Activated effector memory CD4-positive, alpha-beta T cell treated with Interleukin-2 at 50 U/mL for 16 hours (primary cell): Measurements from ENCODE around the gene TRPV2.
"Not testable (repeated sequence)": the region's sequence is repeated elsewhere in the genome, so short reads cannot be mapped to it uniquely, and the experiment has no call there.

ENCODE experiments used
- DNase-seq: peaks from one replicate; pipeline ENCODE4 v3.0.0-alpha.2; 2020

TRPV2 gene, protein sequence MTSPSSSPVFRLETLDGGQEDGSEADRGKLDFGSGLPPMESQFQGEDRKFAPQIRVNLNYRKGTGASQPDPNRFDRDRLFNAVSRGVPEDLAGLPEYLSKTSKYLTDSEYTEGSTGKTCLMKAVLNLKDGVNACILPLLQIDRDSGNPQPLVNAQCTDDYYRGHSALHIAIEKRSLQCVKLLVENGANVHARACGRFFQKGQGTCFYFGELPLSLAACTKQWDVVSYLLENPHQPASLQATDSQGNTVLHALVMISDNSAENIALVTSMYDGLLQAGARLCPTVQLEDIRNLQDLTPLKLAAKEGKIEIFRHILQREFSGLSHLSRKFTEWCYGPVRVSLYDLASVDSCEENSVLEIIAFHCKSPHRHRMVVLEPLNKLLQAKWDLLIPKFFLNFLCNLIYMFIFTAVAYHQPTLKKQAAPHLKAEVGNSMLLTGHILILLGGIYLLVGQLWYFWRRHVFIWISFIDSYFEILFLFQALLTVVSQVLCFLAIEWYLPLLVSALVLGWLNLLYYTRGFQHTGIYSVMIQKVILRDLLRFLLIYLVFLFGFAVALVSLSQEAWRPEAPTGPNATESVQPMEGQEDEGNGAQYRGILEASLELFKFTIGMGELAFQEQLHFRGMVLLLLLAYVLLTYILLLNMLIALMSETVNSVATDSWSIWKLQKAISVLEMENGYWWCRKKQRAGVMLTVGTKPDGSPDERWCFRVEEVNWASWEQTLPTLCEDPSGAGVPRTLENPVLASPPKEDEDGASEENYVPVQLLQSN

DNA sequence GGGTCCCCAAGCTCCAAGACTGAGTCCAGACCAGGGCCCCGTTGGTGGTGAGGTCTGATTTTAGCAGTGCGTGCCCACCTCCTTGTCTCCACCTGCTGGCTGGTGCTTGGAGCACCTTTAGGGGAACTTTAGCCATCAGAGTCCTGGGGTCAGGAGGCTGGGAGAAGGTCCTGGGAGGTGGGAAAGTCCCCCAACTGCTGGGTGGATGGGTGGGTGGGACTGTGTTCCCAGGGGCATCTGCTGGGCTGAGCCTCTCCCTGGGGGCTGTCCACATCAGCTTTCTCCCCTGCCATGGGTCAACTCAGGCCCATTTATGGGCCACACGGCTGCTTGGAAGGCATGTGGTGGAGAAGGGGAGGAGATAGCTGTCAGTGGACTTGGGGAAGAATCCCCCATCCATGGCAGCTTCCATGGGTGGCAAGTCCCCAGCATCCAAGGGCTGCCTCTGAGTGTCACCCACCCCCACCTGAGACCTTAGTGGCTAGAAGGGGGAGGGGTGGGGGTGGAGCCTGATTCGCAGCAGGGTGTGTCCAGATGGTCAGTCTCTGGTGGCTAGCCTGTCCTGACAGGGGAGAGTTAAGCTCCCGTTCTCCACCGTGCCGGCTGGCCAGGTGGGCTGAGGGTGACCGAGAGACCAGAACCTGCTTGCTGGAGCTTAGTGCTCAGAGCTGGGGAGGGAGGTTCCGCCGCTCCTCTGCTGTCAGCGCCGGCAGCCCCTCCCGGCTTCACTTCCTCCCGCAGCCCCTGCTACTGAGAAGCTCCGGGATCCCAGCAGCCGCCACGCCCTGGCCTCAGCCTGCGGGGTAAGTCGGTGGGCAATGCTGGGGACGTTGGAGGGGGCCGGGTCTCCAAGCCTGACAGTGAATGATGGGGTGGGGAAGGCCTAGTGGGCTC, at the start of gene TRPV2:
Gene TRPV2 (plus strand): TSS at position 541 of the 894 bp plus-strand sequence. CDS start 2,098 bp downstream, outside the sequence.
- peak; percentile 39 for DNase-seq

DNA sequence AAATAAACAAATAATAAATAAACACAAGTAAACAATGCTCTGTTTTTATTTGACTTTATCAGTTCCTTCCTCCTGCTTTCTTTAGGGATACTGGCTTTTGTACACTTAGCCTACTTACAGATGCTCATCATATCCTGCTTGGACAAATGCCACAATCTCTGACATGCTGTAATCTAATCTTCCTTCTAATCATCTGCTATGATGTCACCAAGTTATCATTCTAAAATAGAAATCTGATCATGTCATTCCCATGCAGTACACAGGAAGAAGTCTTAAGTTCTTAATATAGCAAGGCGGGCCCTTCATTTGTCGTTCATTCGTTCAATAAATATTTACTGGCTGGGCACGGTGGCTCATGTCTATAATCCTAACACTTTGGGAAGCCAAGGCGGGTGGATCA, 43.6 kb upstream of the TRPV2 start:
- no peak for DNase-seq

DNA sequence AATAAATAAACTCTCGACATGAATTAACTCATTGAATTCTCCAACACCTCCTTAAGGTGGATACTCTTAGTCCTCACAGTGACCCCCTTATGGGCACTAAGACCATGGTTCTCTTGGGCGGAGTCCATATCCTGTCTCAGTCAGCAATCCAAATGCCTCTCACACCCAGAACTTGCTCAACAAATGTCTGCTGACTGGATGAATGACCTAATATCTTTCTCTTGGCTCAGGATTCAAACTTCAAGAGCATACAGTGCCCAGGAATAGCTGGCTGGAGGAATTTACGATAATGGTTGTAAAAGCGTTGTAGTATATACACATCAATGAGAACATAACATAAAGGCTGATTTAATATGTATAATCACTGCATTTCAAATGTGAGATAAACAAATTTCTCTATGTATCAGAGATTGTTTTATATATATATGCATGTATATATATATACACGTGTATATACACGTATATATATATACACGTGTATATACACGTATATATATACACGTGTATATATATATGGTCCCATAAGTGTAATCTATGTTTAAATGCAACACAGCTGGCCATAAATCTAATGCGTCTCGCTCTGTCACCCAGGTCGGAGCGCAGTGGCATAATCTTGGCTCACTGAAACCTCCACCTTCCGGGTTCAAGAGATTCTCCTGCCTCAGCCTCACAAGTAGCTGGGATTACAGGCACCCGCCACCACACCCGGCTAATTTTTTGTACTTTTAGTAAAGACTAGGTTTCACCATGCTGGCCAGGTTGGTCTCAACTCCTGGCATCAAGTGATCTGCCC, 41.0 kb upstream of the TRPV2 start:
- no peak for DNase-seq

DNA sequence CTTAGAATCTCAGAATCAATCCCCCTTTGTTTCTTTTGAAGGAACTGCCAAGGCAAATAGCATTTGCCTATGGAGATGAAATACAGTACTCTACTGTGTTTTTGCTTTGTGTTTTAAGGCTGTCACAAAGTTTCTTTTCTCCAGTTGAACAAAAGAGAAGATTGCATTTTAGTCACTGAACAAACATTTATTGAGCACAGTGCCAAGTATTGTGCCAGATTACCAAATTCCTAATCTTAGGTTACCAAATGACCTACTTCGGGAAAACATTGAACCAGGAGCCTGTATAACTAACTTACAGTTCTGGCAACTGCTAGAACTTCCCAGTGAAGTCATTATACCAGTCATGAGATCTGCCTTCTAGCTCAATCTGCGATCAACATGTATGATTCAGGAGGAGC, 37.4 kb upstream of the TRPV2 start:
- DNase-seq = no peak

DNA sequence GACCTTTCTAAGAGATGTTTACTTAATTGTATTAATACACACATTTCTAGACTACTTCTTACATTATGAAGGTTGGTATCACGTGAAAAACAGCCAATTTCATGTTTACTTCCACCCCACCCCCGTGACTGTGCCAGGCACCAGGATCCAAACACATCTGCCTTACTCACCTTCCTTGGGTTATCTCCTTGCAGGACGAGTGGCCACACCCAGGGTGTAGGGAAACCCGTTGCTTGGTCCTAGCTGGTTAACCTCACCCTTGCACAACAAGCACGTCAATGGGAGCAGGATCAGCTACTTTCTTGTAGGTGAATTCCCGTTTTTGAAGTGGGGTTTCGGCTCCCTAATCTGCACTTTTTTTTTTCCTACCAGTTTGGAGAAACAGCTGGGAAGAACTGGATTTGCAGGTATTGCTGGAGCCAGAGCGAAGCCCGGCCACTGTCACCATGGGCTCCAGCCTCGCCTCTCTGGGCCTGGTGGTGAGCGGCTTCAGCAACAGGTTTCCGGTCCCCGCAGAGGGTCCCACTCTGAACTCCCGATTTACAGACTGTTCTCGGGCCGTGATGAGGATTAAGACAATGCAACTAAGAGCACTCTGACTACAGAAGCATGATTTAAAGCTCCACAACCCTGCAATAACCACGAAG, 36.6 kb upstream of the TRPV2 start:
- no peak for DNase-seq

DNA sequence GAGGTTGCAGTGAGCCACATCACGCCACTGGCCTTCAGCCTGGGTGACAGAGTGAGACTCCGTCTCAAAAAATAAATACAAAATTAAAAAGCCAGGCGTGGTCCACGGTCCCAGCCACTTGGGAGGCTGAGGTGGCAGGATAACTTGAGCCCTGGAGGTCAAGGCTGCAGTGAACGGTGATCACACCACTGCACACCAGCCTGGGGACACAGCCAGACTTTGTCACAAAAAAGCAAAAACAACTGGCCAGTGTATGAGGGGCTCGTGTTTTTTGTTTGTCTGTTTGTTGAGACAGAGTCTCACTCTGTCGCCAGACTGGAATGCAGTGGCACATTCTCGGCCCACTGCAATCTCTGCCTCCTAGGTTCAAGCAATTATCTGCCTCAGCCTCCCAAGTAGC, 35.7 kb upstream of the TRPV2 start:
- no peak for DNase-seq

DNA sequence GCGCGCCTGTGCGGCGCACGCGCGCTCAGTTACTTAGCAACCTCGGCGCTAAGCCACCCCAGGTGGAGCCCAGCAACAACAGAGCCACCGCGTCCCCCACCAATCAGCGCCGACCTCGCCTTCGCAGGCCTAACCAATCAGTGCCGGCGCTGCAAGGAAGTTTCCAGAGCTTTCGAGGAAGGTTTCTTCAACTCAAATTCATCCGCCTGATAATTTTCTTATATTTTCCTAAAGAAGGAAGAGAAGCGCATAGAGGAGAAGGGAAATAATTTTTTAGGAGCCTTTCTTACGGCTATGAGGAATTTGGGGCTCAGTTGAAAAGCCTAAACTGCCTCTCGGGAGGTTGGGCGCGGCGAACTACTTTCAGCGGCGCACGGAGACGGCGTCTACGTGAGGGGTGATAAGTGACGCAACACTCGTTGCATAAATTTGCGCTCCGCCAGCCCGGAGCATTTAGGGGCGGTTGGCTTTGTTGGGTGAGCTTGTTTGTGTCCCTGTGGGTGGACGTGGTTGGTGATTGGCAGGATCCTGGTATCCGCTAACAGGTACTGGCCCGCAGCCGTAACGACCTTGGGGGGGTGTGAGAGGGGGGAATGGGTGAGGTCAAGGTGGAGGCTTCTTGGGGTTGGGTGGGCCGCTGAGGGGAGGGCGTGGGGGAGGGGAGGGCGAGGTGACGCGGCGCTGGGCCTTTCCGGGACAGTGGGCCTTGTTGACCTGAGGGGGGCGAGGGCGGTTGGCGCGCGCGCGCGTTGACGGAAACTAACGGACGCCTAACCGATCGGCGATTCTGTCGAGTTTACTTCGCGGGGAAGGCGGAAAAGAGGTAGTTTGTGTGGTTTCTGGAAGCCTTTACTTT, 34.5 kb upstream of the TRPV2 start, which contains the start of gene UBB:
Gene UBB (plus strand): TSS at position 452 of the 856 bp plus-strand sequence. CDS start 817 bp downstream, outside the sequence.
- DNase-seq = peak; percentile 92

DNA sequence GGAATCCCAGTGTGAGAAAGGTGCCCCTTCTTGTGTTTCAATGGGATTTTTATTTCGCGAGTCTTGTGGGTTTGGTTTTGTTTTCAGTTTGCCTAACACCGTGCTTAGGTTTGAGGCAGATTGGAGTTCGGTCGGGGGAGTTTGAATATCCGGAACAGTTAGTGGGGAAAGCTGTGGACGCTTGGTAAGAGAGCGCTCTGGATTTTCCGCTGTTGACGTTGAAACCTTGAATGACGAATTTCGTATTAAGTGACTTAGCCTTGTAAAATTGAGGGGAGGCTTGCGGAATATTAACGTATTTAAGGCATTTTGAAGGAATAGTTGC, 33.9 kb upstream of the TRPV2 start:
- no peak for DNase-seq

DNA sequence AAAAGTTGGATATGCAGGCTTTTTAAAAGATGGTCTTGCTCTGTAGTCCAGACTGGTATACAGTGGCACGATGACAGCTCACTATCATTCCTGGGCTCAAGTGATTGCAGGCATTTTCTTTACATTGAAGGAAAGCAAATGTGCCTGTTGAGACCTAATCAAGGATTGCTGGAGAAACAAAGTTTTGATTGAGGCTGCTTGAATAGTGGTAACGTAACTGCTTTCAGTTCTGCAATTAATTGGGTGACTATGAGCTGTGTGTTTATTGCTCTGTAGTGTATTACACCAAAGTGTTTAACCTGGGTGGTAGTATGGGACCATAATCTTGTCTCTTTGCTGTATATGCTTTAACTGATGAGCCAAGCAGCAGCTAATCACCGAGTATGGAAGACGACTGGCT, 32.2 kb upstream of the TRPV2 start:
- no peak for DNase-seq

DNA sequence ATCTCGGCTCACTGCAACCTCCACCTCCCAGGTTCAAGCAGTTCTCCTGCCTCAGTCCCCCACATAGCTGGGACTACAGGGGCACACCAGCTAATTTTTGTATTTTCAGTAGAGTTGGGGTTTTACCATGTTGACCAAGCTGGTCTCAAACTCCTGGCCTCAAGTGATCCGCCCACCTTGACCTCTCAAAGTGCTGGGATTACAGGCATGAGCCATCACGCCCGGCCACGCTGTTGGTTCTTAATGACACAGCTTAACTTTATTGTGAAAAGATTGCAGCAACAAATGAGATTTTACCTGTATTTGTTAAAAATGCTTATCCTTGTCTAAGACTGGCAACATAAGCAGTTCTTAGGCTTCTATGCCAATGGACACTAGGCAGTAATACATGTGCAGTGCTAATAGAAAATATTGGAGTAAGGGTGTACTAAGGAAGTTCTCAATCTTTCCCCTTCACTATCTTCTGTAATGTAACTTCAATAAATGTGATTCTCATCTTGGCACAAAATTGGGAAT, 31.5 kb upstream of the TRPV2 start:
- DNase-seq = no peak

DNA sequence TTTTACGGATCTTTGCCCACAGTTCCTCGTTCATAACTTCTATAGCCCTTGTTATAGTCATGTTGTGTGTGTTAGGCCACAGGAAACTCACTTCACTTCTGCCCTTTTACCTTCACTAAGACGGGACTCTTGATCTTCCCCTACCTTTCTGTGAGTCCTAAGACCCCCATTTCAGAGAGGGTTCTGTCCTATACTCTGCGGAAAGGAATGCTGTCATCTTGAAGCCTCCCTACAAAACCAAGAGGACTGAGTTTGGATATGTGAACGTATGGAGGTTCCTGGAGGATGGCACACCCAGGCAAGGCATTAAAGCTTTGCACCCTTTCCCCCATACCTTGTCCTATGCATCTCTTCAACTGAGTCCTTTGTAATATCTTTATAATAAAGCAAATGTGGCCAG, 30.8 kb upstream of the TRPV2 start:
- DNase-seq = no peak

DNA sequence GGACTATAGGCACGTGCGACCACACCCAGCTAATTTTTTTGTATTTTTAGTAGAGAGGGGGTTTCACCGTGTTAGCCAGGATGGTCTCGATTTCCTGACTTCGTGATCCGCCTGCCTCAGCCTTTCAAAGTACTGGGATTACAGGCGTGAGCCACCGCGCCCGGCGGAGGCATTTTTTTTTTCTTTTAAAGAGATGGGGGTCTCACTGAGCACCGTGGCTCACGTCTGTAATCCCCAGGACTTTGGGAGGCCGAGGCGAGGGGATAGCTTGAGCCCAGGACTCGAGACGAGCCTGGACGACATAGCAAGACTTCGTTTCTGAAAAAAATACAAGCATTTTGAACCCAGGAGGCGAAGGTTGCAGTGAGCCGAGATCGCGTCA, 29.3 kb upstream of the TRPV2 start:
- not testable (repeated sequence) for DNase-seq

DNA sequence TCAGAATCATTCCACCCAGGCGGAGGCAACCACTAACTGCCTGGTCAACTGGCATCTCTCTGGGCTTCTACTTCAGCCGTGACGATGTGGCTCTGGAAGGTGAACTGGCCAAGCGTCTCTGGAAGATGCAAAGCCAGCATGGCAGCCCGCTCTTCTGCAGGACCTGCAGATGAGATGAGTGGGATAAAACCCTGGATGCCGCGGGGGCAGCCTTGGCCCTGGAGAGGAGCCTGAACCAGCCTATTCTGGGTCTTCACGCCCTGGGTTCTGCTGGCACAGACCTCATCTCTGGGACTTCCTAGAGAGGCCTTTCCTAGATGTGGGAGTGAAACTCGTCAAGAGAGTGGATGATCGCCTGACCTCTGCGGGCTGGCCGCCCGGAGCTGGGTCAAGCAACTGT, 23.9 kb upstream of the TRPV2 start:
- no peak for DNase-seq

DNA sequence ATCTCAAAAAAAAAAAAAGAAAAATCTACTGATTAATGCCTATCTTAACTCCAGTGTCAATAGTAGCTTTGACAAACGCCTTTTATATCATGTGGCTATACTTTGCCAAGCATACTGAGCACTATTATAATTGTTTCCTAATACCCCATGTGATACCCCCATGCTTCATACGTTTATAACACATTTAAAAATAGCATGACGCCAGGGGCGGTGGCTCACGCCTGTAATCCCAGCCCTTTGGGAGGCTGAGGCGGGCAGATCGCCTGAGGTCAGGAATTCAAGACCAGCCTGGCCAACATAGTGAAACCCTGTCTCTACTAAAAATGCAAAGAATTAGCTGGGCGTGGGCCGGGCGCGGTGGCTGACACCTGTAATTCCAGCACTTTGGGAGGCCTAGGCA, 22.9 kb upstream of the TRPV2 start:
- DNase-seq = not testable (repeated sequence)

DNA sequence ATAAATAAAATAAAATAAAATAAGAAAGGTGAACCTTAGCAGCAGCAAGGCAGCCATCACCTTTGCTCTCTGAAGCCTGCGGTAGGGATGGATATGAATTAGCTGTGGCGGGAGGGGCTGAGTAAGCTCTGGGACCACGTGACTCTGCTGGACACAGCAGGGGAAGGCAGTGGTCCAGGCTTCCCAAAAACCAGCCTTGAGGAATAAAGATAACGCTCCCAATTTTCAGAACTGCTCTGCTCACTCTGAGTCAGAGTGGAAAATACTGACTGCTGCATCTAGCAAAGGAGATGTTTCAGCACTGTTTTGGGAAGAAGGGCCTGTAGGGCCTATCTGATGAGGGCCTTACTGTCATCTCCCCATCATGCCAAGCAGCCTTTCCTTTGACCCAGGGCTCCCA, 19.5 kb upstream of the TRPV2 start:
- DNase-seq = not testable (repeated sequence)

DNA sequence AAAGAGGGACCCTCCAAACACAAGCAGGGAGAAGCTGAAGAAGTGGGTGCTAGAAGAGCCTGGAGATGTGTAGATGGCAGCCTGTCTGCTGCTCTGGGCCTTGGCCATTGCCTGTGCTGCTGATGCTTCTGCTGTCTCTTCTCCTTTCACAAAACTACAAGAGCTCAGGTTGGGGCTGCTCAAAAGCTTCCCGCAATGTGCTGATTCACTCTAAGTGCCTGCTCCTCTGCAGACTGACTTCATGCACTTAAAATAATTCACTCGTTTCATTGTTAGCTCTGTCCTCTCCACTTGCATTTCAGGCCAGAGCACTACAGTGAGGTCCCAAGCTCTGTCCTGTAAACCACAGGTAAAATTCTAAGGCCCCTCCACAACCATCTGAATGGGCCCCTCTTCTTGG, 18.7 kb upstream of the TRPV2 start:
- not testable (repeated sequence) for DNase-seq

DNA sequence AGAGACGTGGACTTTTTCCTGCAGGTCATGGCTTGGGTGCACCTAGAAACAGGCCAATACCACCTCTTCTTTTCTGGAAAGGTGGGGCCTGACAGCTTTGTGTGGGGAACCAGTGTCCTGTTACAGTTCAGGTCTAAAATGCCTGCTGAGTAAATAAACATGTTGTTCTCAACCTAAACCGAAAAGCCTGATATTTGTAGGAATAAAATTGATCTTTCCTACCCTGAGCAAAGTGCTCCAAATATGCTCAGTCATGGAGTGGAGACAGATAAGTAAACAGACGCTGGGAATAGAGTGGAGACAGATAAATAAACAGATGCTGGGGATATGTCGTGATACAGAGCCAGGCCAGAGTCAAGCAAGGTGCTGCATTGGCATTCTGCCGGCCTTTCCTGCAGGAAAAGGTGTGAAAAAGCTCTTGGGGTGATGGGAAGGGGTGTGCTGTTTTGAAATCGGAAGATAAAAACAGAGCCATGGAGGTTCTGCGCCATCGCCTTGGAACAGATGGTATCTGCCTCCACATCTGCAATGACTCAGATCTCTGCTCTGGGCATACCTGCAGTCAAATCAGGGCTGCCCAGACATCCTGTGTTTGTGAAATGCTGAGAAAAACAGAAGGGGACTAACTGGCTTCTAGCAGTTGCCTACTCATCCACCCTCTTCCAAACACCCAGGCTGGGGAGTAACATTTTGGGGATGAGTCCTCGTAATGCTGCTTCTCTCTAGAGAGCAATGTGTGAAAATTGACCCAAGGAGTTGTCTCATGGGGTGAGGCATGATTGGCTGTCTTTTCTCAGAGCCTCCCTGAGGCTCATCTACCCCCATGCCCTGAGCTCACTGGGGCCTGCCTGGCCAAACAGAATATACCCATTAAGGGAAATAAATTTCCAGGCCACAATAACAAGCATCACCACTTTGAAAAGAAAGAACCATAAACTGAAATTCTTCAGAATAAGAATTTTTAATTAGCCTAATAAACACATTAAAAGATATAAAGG, 16.8 kb upstream of the TRPV2 start:
- DNase-seq = no peak

DNA sequence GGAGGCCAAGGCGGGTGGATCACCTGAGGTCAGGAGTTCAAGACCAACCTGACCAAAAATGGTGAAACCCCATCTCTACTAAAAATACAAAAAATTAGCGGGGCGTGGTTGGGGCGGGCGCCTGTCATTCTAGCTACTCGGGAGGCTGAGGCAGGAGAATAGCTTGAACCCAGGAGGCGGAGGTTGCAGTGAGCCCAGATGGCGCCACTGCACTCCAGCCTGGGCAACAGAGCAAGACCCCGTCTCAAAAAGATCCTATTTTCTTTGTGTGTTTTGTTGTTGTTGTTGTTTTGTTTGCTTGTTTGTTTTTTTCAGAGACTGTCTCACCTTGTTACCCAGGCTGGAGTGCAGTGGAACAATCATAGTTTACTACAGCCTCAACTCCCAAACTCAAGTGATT, 11.5 kb upstream of the TRPV2 start:
- not testable (repeated sequence) for DNase-seq
